Endodermal cell (in vitro differentiated cells): Measurements from ENCODE around the gene SCAF8. TPM values are rescaled to one million over a fixed set of nuclear protein-coding genes. Genes with fewer than 3 reads are reported as not detected.

ENCODE experiments used
- DNase-seq: peaks from one replicate; pipeline ENCODE4 v3.0.0-alpha.2; 2017
- H3K27ac ChIP-seq: 2 replicates; pipeline ENCODE4 v1.5.1; 2013; ENCODE audit warnings: mild to moderate bottlenecking, low read depth, low read length, moderate library complexity
- H3K27me3 ChIP-seq: 2 replicates; pipeline ENCODE4 v1.6.1; 2013; ENCODE audit warnings: mild to moderate bottlenecking, low read length, moderate library complexity; ENCODE audit not compliant: insufficient read depth, control insufficient read depth, poor library complexity, severe bottlenecking
- H3K36me3 ChIP-seq: 2 replicates; pipeline ENCODE4 v1.7.0; 2013; ENCODE audit warnings: mild to moderate bottlenecking, low read length, moderate library complexity; ENCODE audit not compliant: control insufficient read depth, insufficient read depth
- H3K4me1 ChIP-seq: one replicate; pipeline ENCODE4 v1.7.0; 2013; ENCODE audit warnings: low read length; ENCODE audit not compliant: control insufficient read depth, insufficient read depth
- H3K4me3 ChIP-seq: 2 replicates; pipeline ENCODE4 v1.5.1; 2013; ENCODE audit warnings: mild to moderate bottlenecking, low read length, moderate library complexity
- H3K9ac ChIP-seq: 2 replicates; pipeline ENCODE4 v1.6.1; 2013; ENCODE audit warnings: mild to moderate bottlenecking, low read length, moderate library complexity; ENCODE audit not compliant: poor library complexity, severe bottlenecking; ENCODE audit errors: extremely low read depth
- H3K9me3 ChIP-seq: 2 replicates; pipeline ENCODE4 v1.6.1; 2013; ENCODE audit warnings: mild to moderate bottlenecking, low read length, moderate library complexity; ENCODE audit not compliant: control insufficient read depth
- H3K27ac Mint-ChIP-seq: 2 replicates; pipeline ENCODE4 v1.8.0; 2020; ENCODE audit warnings: mixed read lengths
- H3K27me3 Mint-ChIP-seq: 2 replicates; pipeline ENCODE4 v1.8.0; 2021; ENCODE audit warnings: mild to moderate bottlenecking, mixed read lengths; ENCODE audit not compliant: insufficient read depth
- H3K36me3 Mint-ChIP-seq: 2 replicates; pipeline ENCODE4 v1.8.0; 2020; ENCODE audit warnings: low read depth, mixed read lengths
- H3K4me1 Mint-ChIP-seq: 2 replicates; pipeline ENCODE4 v1.8.0; 2020; ENCODE audit warnings: mixed read lengths
- H3K4me3 Mint-ChIP-seq: 2 replicates; pipeline ENCODE4 v1.8.0; 2020; ENCODE audit warnings: mild to moderate bottlenecking, moderate library complexity, mixed read lengths
- H3K9me3 Mint-ChIP-seq: 2 replicates; pipeline ENCODE4 v1.8.0; 2020; ENCODE audit warnings: mild to moderate bottlenecking, mixed read lengths
- WGBS, 2 experiments: methylation state at CpG; one replicate each; pipeline versions ENCODE4 v1.1.5 to v1.1.7; 2013; ENCODE audit warnings: missing lambda C conversion rate in 2 of 2, mixed read lengths in 1 of 2; ENCODE audit not compliant: insufficient coverage in 1 of 2, insufficient read length in 1 of 2; 5-methylcytosine and 5-hydroxymethylcytosine counted together
- total RNA-seq, 2 donors: library from RNA; stranded (reverse); fragmentation: NEBNext Ultra II Directional in 1 of 2; extraction: Animal tissue kit (Norgen Biotek cat#: 25700) in 1 of 2; gene quantifications; 2 replicates in 1 of 2; 3 replicates in 1 of 2; pipeline ENCODE4 v1.2.1, GENCODE V29; 2021
- TF ChIP-seq, protein P1 (sequence below): fragments of 200-600 bp; sonication (generic); conservative IDR thresholded peaks from 2 replicates; pipeline ENCODE4 v1.5.0; 2021; ENCODE audit warnings: antibody characterized with exemption, mild to moderate bottlenecking

SCAF8 gene
- total RNA-seq, 2 donors from 2014 or later: 49.7 to 56.2 TPM

DNA sequence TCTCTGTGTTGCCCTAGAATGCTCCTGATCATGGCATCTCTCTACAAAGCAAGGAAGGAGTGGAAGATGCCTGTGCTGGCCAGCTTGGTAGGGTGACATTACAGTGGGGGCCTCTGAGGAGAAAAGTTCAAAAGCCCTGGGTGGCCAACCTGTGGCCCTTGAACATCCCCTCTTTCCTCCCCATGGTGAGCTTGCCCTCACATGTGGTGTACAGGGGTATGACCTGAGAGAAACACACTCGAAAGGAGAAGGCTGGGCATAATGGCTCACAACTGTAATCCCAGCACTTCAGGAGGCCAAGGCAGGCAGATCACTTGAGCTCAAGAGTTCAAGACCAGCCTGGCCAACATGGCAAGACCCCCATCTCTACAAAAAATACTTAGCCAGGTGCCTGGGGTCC, 36.6 kb upstream of the SCAF8 start:
- Mint-ChIP-seq H3K36me3 (no peaks in the 10 kb centered on the region), H3K4me3 (no peak overlapping the region), H3K9me3 (no peaks in the 10 kb centered on the region), H3K27ac (no peak overlapping the region), H3K4me1 (no peaks in the 10 kb centered on the region), H3K27me3 (no peaks in the 10 kb centered on the region)
- H3K9me3 ChIP-seq: no peaks in the 10 kb centered on the region
- no peaks in the 10 kb centered on the region for H3K4me1 ChIP-seq
- no peak overlapping the region for H3K27ac ChIP-seq
- no peak for DNase-seq
- no peaks in the 10 kb centered on the region for H3K27me3 ChIP-seq
- H3K4me3 ChIP-seq: no peak overlapping the region
- H3K36me3 ChIP-seq: no peaks in the 10 kb centered on the region
- WGBS, 2 experiments: 92% methylated on average over 1 of the region's 1 CpG; no CpG with 5 or more reads in 1 of the 2 experiments
- H3K9ac ChIP-seq: no peak overlapping the region
- TF ChIP-seq, protein P1, sequence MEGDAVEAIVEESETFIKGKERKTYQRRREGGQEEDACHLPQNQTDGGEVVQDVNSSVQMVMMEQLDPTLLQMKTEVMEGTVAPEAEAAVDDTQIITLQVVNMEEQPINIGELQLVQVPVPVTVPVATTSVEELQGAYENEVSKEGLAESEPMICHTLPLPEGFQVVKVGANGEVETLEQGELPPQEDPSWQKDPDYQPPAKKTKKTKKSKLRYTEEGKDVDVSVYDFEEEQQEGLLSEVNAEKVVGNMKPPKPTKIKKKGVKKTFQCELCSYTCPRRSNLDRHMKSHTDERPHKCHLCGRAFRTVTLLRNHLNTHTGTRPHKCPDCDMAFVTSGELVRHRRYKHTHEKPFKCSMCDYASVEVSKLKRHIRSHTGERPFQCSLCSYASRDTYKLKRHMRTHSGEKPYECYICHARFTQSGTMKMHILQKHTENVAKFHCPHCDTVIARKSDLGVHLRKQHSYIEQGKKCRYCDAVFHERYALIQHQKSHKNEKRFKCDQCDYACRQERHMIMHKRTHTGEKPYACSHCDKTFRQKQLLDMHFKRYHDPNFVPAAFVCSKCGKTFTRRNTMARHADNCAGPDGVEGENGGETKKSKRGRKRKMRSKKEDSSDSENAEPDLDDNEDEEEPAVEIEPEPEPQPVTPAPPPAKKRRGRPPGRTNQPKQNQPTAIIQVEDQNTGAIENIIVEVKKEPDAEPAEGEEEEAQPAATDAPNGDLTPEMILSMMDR: no peak

DNA sequence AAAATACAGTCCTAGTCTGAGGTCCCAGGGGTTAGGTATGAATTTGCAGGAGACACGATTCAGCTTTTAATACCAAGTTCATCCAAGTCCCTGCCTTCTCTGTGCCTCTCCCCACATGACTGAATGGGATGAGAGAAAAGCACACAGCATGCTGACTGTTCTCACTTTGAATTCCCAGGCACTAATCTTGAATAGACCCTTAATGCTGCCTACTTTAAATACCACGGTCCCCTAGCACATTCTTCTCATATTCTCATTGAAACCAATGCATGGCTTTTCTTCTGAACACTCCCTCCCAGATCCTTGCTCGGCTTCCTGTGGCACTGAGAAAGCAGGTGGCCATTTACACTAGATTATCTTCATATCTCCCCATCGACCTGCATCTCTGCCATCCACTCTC, 30.1 kb upstream of the SCAF8 start:
- Histone ChIP-seq H3K9ac (no peak overlapping the region), H3K27ac (no peak overlapping the region), H3K27me3 (no peaks in the 10 kb centered on the region), H3K36me3 (no peaks in the 10 kb centered on the region), H3K9me3 (no peaks in the 10 kb centered on the region), H3K4me3 (no peak overlapping the region), H3K4me1 (no peaks in the 10 kb centered on the region)
- H3K4me1 Mint-ChIP-seq: no peaks in the 10 kb centered on the region
- WGBS, 2 experiments: 67 to 72% methylated on average over 3 to 4 of the region's 4 CpGs
- TF ChIP-seq, protein P1: no peak
- no peaks in the 10 kb centered on the region for H3K9me3 Mint-ChIP-seq
- no peaks in the 10 kb centered on the region for H3K36me3 Mint-ChIP-seq
- no peak overlapping the region for H3K4me3 Mint-ChIP-seq
- H3K27ac Mint-ChIP-seq: no peak overlapping the region
- H3K27me3 Mint-ChIP-seq: no peaks in the 10 kb centered on the region
- DNase-seq: peak; percentile 56

DNA sequence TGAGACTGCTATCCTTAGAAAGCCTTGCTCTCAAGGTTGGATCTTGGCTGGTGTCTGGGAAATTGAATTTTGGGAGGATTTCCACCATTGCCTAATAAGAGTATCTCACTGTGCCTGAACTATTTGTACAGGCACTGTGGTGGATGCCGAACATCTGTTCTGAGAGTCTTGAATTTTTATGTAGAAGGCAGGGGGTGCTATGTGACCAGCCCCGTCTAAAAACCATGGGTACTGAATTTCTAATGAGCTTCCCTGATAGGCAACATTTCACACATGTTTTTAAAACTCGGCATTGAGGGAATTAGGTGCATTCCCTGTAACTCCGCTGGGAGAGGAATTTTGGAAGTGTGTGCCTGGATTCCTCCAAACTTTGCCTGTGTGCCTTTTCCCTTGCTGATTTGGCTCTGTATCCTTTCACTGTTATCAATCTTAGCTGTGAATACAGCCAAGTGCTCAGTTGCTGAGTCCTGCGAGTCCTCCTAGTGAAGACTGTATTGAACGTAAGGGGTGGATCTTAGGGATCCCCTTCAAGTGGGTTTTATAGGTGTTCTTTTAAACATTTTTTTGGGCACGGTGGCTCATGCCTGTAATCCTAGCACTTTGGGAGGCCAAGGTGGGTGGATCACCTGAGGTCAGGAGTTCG, 27.6 kb upstream of the SCAF8 start:
- H3K4me1 Mint-ChIP-seq: no peaks in the 10 kb centered on the region
- Histone ChIP-seq H3K9ac (no peak overlapping the region), H3K4me1 (no peaks in the 10 kb centered on the region), H3K36me3 (no peaks in the 10 kb centered on the region), H3K4me3 (no peak overlapping the region), H3K27me3 (no peaks in the 10 kb centered on the region), H3K9me3 (no peaks in the 10 kb centered on the region), H3K27ac (no peak overlapping the region)
- H3K27me3 Mint-ChIP-seq: no peaks in the 10 kb centered on the region
- H3K36me3 Mint-ChIP-seq: no peaks in the 10 kb centered on the region
- DNase-seq: peak; percentile 48
- H3K27ac Mint-ChIP-seq: no peak overlapping the region
- WGBS, 2 experiments: 88 to 93% methylated on average over 6 to 8 of the region's 8 CpGs
- H3K9me3 Mint-ChIP-seq: no peaks in the 10 kb centered on the region
- TF ChIP-seq, protein P1: peak; percentile 20
- H3K4me3 Mint-ChIP-seq: no peak overlapping the region
